Stimulated activated naive B cell treated with anti-CD40 and anti-IgM and Interleukin-4, amounts not matched to agents 10 μg/mL and 1 μg/mL and 100 μg/mL, for 72 hours (primary cell): ENCODE measurements around the gene FMOD.

Experiments
- ATAC-seq, 2 donors: fragments of 150-1000 bp; cut with Tn5 transposase; replicated peaks; 2 replicates each; pipeline ENCODE4 v1.10.0; 2021; ENCODE audit warnings: moderate library complexity in 1 of 2
- DNase-seq: peaks from one replicate; pipeline ENCODE4 v3.0.0; 2021
- H3K27ac Mint-ChIP-seq: one replicate; pipeline ENCODE4 v1.8.0; 2022; ENCODE audit warnings: mild to moderate bottlenecking, mixed read lengths
- H3K27me3 Mint-ChIP-seq, 2 donors: one replicate each; pipeline ENCODE4 v1.8.0; 2022; ENCODE audit warnings: mixed read lengths in 2 of 2
- H3K36me3 Mint-ChIP-seq, 2 donors: one replicate each; pipeline ENCODE4 v1.8.0; 2022; ENCODE audit warnings: mixed read lengths in 2 of 2, mild to moderate bottlenecking in 1 of 2
- H3K4me1 Mint-ChIP-seq, 2 donors: one replicate each; pipeline ENCODE4 v1.8.0; 2022; ENCODE audit warnings: mixed read lengths in 2 of 2, mild to moderate bottlenecking in 1 of 2
- H3K4me3 Mint-ChIP-seq, 2 donors: one replicate each; pipeline ENCODE4 v1.8.0; 2022; ENCODE audit warnings: mild to moderate bottlenecking in 2 of 2, mixed read lengths in 2 of 2, moderate library complexity in 1 of 2
- H3K9me3 Mint-ChIP-seq, 2 donors: one replicate each; pipeline ENCODE4 v1.8.0; 2022; ENCODE audit warnings: mixed read lengths in 2 of 2, mild to moderate bottlenecking in 1 of 2

The FMOD gene

DNA sequence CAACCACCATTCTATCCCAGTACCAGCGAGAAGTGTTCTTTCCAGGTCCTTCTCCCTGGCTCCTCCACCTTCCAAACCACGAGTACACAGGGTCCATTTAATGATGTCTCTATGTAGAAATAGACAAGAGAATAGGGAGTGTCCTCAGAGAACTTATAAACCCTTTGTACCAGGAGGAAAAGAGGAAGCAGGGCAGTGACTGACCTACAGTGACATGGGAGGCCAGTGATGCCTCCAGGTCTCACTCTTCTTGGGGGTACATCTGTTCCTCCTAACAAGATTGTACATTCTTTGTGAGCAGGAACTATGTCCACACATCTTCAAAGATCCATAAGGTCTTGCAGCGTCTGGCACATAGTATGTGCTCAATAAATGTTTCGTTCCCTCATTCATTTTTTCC, 18.7 kb upstream of the FMOD start:
- peaks cover 0 to 3% of the 10 kb centered on the region in 2 donors for H3K27me3 Mint-ChIP-seq
- peak; percentile 45 to 55 for ATAC-seq
- no peaks in the 10 kb centered on the region for H3K36me3 Mint-ChIP-seq
- H3K9me3 Mint-ChIP-seq: no peaks in the 10 kb centered on the region
- no peak for DNase-seq
- no peak overlapping the region for H3K4me3 Mint-ChIP-seq
- no peak overlapping the region for H3K27ac Mint-ChIP-seq
- peaks cover 6% of the 10 kb centered on the region in 2 donors for H3K4me1 Mint-ChIP-seq

DNA sequence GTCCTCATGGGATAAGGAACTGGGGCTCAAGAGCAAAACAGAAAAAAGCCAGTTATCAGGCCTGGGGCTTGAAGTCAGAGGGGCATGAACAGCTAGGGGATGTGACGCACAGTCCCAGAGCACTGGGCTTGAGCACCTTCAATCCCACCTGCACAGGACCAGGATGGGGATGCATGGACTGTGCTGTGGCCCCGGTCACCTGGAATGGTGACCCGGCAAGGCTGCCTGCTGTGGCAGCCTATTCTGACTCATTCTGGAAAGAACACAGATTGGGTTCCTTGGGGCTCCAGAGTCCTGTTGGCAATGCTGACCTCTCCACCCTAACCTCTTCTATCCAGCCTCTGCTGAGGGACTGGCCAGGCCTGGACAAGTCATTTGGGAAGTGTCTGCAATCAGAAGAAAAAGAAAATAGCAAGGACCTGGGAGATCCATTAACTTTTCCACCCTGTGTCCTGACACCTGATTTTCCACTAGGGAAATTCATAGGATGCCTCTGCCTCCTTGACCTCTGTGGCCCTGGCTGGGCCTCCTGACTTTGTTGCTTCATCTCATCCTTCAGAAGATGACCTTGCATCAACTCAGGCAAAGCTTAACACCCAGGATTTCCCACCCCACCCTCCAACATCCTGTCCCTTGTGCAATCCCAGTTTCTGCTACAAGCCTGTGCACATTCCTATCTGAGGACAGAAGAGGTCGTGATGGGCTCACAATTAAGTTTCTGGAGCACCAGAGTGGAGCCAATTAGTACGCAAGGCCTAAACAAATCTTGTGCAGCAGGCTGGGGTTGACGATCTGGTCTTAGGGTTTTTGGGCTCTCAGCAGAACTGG, 17.9 kb upstream of the FMOD start:
- Mint-ChIP-seq H3K9me3 (no peaks in the 10 kb centered on the region), H3K27me3 (peaks cover 0 to 9% of the 10 kb centered on the region in 2 donors)
- DNase-seq: no peak

DNA sequence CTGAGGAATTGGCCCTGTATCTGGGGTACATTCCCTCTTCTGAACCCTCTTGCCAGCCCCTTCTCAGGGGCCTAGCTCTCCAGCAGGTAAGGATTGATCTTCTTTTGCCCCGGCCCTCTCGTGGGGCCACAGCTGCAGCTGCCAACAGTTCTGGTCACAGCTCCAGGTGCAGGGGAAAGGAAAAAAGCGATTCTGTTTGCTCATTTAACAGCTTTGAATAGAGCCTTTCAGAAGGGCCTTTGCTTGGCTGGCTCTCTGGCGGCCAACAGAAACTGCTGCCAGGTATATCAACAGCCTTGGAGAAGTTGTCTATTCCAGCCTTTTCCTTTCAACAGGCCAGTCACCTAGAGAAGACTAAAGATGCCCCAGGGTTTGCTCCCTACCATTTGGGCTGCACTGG, 16.1 kb upstream of the FMOD start:
- no peak overlapping the region for H3K4me3 Mint-ChIP-seq
- H3K27ac Mint-ChIP-seq: no peak overlapping the region
- no peaks in the 10 kb centered on the region for H3K36me3 Mint-ChIP-seq
- ATAC-seq (no peak), DNase-seq (no peak)
- peaks cover 5 to 13% of the 10 kb centered on the region in 2 donors for H3K4me1 Mint-ChIP-seq
- H3K9me3 Mint-ChIP-seq: no peaks in the 10 kb centered on the region
- H3K27me3 Mint-ChIP-seq: peaks cover 0 to 9% of the 10 kb centered on the region in 2 donors

More for the DNA sequence above, 17.9 kb upstream of the FMOD start:
- Mint-ChIP-seq H3K27ac (peak overlapping the region; percentile 63), H3K4me1 (peaks cover 4 to 6% of the 10 kb centered on the region in 2 donors), H3K4me3 (no peak overlapping the region), H3K36me3 (no peaks in the 10 kb centered on the region)
- ATAC-seq: no peak

- Mint-ChIP-seq H3K27ac (no peak overlapping the region), H3K4me3 (no peak overlapping the region), H3K4me1 (peaks cover 10 to 19% of the 10 kb centered on the region in 2 donors), H3K9me3 (no peaks in the 10 kb centered on the region), H3K27me3 (peaks cover 0 to 9% of the 10 kb centered on the region in 2 donors), H3K36me3 (no peaks in the 10 kb centered on the region)
- DNase-seq (no peak), ATAC-seq (no peak)
Measured at GRCh38 chr1:203366476-203366875, 15.6 kb upstream of the FMOD start.

DNA sequence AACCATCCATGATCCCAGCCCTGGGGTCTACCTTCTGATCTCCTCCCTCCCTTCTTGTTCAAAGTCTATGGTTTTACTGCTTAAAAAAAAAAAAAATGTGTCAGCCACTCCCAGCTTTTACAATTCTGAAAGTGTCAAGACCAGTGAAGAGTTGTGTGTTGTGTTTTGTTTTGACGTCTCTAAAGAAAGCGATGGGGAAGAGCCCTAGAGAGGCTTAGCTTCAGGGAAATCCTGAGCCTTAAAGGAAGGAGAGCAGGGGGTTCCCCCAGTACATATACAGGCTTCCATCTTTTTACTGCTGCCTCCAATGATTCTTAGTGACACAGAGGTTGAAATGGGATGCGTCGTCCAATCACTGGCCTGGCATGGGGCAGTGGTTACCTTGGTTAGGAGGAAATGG, 13.9 kb upstream of the FMOD start:
- DNase-seq: no peak
- no peak for ATAC-seq
- no peak overlapping the region for H3K4me3 Mint-ChIP-seq
- H3K27me3 Mint-ChIP-seq: peaks cover 0 to 14% of the 10 kb centered on the region in 2 donors
- H3K9me3 Mint-ChIP-seq: no peaks in the 10 kb centered on the region
- H3K36me3 Mint-ChIP-seq: no peaks in the 10 kb centered on the region
- no peak overlapping the region for H3K27ac Mint-ChIP-seq
- peaks cover 14 to 27% of the 10 kb centered on the region in 2 donors for H3K4me1 Mint-ChIP-seq

- Mint-ChIP-seq H3K4me3 (no peak overlapping the region), H3K9me3 (no peaks in the 10 kb centered on the region), H3K27me3 (peaks cover 0 to 18% of the 10 kb centered on the region in 2 donors), H3K4me1 (peaks cover 12 to 21% of the 10 kb centered on the region in 2 donors), H3K27ac (no peak overlapping the region), H3K36me3 (no peaks in the 10 kb centered on the region)
- DNase-seq (no peak), ATAC-seq (no peak)
Measured at GRCh38 chr1:203364094-203364801, 13.3 kb upstream of the FMOD start.

GRCh38 chr1:203362720-203363025, 11.8 kb upstream of the FMOD start:
- DNase-seq (no peak), ATAC-seq (no peak)
- peaks cover 12 to 21% of the 10 kb centered on the region in 2 donors for H3K4me1 Mint-ChIP-seq
- H3K27ac Mint-ChIP-seq: no peak overlapping the region
- H3K27me3 Mint-ChIP-seq: peaks cover 10 to 23% of the 10 kb centered on the region in 2 donors
- peaks cover 0 to 3% of the 10 kb centered on the region in 2 donors for H3K9me3 Mint-ChIP-seq
- H3K36me3 Mint-ChIP-seq: peaks cover 0 to 2% of the 10 kb centered on the region in 2 donors
- H3K4me3 Mint-ChIP-seq: no peak overlapping the region

GRCh38 chr1:203361945-203362719, 11.2 kb upstream of the FMOD start:
- peaks cover 12 to 21% of the 10 kb centered on the region in 2 donors for H3K4me1 Mint-ChIP-seq
- H3K4me3 Mint-ChIP-seq: peak overlapping the region in 1 of 2 donors; percentile 15
- peaks cover 0 to 6% of the 10 kb centered on the region in 2 donors for H3K36me3 Mint-ChIP-seq
- H3K9me3 Mint-ChIP-seq: peaks cover 4 to 6% of the 10 kb centered on the region in 2 donors
- DNase-seq: peak; percentile 13
- peaks cover 10 to 23% of the 10 kb centered on the region in 2 donors for H3K27me3 Mint-ChIP-seq
- peak; percentile 94 to 96 for ATAC-seq
- H3K27ac Mint-ChIP-seq: no peak overlapping the region

- Mint-ChIP-seq H3K27me3 (peaks cover 10 to 23% of the 10 kb centered on the region in 2 donors), H3K27ac (peak overlapping the region; percentile 51), H3K36me3 (peaks cover 0 to 6% of the 10 kb centered on the region in 2 donors), H3K4me3 (no peak overlapping the region), H3K4me1 (peaks cover 12 to 21% of the 10 kb centered on the region in 2 donors), H3K9me3 (peaks cover 4 to 7% of the 10 kb centered on the region in 2 donors)
- ATAC-seq (no peak), DNase-seq (no peak)
Measured at GRCh38 chr1:203360547-203361185, 9.7 kb upstream of the FMOD start.

DNA sequence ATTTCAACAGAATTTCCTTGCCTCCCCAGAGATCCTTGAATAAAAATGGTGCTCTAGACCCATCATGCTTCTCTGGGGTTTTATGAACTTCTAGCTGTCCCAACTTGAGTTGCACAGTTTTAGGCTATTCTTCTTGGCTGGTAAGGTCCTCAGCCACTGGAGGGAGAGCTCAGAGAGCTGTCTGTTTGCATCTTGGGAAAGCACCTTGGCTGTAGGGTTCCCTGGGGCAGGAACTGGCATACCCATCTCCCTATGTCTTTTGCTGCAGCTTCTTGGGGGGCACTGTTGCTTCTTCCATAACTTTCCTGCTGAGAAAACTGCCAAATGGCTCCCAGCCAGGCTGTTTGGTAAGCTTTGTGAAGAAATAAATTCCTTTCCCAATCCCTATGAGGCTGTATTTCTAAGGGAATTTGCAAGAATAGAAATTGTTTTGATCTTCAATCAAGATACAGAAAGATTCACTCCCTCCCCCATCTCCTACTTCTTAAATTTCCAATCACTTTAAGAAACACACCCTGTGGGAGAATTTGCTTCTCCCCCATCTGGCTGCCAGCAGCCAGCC, 8.2 kb upstream of the FMOD start:
- Mint-ChIP-seq H3K4me1 (peaks cover 12 to 21% of the 10 kb centered on the region in 2 donors), H3K36me3 (peaks cover 0 to 6% of the 10 kb centered on the region in 2 donors), H3K27ac (no peak overlapping the region), H3K27me3 (peaks cover 10 to 24% of the 10 kb centered on the region in 2 donors), H3K4me3 (no peak overlapping the region), H3K9me3 (peaks cover 4 to 7% of the 10 kb centered on the region in 2 donors)
- DNase-seq: no peak
- ATAC-seq: no peak

DNA sequence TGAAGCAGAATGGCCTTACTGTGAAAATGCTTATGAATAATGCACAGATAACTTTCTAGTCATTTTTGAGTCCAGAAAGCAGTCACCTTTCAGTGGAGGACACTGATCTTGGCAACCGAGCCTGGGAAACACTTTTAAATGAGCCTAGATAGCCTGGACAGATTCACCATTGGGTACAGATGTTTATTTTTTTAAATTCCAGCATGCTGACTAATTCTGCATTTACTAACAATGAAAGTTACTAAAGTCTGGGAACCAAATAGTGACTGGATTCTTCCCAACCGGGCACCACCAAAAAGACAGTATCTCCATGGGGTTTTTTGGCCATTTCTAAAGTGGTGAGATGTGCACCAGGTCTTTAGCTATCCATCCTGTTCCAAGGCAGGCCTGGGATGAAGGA, 3.3 kb upstream of the FMOD start:
- ATAC-seq (no peak), DNase-seq (no peak)
- H3K36me3 Mint-ChIP-seq: peaks cover 0 to 6% of the 10 kb centered on the region in 2 donors
- H3K9me3 Mint-ChIP-seq: peaks cover 4 to 7% of the 10 kb centered on the region in 2 donors
- no peak overlapping the region for H3K4me3 Mint-ChIP-seq
- H3K4me1 Mint-ChIP-seq: peaks cover 18 to 21% of the 10 kb centered on the region in 2 donors
- no peak overlapping the region for H3K27ac Mint-ChIP-seq
- H3K27me3 Mint-ChIP-seq: peaks cover 29 to 31% of the 10 kb centered on the region in 2 donors

DNA sequence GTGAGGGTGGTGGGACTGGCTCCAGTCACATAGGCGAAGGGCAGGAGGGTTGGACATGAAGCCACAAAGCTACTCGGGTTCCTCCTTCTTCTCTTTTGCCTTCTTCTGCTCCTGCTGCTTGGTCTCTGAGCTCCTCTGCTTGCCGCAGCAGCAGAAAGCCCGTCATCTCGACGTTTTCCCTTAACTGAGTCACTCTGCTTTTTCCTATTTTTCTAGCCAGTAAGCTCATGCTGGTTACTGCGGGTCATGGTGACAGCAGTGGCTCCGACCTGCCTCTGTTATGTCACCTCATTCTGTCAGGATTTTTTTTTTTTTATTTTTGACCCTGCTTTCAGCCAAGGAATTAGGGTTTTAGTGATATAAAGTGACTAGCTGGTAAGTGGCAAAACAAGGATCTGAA, 2.6 kb upstream of the FMOD start:
- ATAC-seq: no peak
- no peak overlapping the region for H3K27ac Mint-ChIP-seq
- DNase-seq: no peak
- H3K9me3 Mint-ChIP-seq: peaks cover 4 to 7% of the 10 kb centered on the region in 2 donors
- H3K36me3 Mint-ChIP-seq: peaks cover 0 to 6% of the 10 kb centered on the region in 2 donors
- H3K4me3 Mint-ChIP-seq: no peak overlapping the region
- H3K27me3 Mint-ChIP-seq: peaks cover 28 to 32% of the 10 kb centered on the region in 2 donors
- peaks cover 18 to 21% of the 10 kb centered on the region in 2 donors for H3K4me1 Mint-ChIP-seq

DNA sequence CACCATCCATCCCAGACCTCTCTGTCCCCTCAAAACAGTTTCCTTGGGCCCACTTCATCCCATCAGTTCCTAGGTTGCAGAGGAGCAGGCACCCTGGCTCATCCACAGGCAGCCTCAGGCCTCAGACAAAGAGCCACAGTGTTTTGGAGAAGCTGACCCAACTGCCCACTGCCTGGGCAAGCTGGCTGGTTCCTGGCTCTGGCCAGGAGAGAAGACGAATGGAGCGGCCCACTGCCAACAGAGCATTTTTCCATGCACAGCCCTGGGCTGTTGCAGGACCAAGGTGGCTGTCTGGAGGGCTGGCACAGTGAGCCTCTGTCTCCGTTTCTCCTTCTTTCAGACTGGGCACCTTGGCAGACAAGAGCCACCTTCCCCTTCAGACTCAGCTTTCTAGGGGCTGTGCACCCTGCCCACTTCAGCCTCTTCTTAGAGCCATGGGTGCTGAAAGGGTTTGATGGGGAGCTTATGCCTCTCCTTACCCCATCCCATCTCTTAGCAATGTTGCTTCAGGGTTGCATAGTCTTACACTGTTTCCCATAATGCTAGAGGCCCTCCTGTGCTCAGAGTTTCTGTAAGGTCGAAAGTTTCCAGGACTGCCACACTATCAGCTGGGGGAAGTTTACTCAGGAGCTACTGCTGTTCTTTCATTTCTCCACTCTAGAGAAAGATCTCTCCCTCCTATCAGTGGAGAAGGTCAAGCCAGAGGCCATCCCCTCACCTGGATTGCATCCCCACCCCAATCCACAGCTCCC, 973 bp downstream of the FMOD start:
- Mint-ChIP-seq H3K36me3 (peaks cover 2 to 4% of the 10 kb centered on the region in 2 donors), H3K9me3 (no peaks in the 10 kb centered on the region), H3K27ac (peak overlapping the region; percentile 43), H3K4me1 (peaks cover 20 to 21% of the 10 kb centered on the region in 2 donors), H3K4me3 (peak overlapping the region; percentile 23 to 71), H3K27me3 (peaks cover 29 to 33% of the 10 kb centered on the region in 2 donors)
- DNase-seq (no peak), ATAC-seq (peak in 1 of 2 donors; percentile 20)
